HG02938 (cell line): Measurements from ENCODE around the gene C10orf53.
"Not testable (repeated sequence)": the region's sequence is repeated elsewhere in the genome, so short reads cannot be mapped to it uniquely, and the experiment has no call there.

ENCODE experiments used
- ATAC-seq: cut with Tn5 transposase; IDR thresholded peaks from one replicate; pipeline ENCODE4 v1.9.1; 2021; ENCODE audit warnings: mild to moderate bottlenecking, moderate library complexity; ENCODE audit not compliant: unreplicated experiment

Gene C10orf53

GRCh38 chr10:49652421-49653272, 26.8 kb upstream of the C10orf53 start:
- ATAC-seq = no peak

DNA sequence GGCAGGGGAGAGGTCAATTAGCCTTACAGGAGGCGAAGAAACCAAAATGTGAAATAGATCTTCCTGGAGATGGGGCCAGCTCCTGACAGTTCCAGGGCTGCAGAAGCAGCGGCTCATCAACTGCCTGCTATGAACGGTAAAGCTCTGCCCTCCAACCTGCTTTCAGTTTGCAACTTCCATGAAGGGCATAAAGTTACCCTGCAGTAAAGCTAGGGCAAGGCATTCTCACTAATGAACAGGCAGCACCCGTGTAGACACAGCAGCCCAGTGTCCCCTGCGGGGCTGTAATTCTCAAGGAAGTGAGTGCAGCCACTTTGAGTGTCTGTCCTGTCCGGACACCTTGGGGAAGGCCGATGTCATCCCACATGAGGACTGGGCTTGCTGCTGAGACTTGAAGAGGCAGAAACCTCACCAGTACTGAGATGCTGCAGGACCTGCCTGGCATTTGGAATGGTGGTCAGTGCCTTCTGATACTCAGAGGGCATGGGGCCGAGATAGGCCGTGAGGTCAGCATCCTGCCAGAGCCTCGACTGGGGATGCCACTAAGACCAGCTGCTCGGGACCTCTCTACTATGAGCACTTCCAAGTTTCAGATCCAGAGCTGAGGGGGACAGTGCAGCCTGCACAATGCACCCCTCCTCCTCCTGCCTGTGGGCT, 26.1 kb upstream of the C10orf53 start:
- ATAC-seq = no peak

GRCh38 chr10:49654036-49654693, 25.3 kb upstream of the C10orf53 start:
- no peak for ATAC-seq

- ATAC-seq = no peak
Observed at GRCh38 chr10:49655099-49655498, 24.4 kb upstream of the C10orf53 start.

- ATAC-seq = no peak
Observed at GRCh38 chr10:49656845-49657493, 22.5 kb upstream of the C10orf53 start.

DNA sequence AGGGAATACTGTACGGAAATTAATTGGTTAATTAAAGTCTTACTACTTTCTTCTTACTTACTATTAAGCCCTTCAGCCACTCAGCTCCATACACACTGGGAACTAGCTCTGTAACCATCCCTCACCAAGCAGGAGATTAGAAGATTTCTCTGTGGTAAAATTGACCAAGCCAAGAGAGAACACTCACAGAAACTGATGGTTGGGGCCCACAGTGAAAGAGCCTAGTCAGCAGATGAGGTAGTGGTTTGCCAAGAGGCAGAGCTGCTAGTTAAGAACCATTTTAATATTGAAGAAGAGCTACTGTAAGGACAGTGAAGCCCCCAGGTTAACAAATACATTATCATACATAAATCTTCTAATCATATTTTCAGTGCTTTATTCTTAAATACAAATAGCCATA, 21.8 kb upstream of the C10orf53 start:
- no peak for ATAC-seq

GRCh38 chr10:49661140-49661856, 18.2 kb upstream of the C10orf53 start:
- no peak for ATAC-seq

- ATAC-seq = no peak
Observed at GRCh38 chr10:49662169-49662830, 17.2 kb upstream of the C10orf53 start.

GRCh38 chr10:49663596-49663995, 15.9 kb upstream of the C10orf53 start:
- no peak for ATAC-seq

DNA sequence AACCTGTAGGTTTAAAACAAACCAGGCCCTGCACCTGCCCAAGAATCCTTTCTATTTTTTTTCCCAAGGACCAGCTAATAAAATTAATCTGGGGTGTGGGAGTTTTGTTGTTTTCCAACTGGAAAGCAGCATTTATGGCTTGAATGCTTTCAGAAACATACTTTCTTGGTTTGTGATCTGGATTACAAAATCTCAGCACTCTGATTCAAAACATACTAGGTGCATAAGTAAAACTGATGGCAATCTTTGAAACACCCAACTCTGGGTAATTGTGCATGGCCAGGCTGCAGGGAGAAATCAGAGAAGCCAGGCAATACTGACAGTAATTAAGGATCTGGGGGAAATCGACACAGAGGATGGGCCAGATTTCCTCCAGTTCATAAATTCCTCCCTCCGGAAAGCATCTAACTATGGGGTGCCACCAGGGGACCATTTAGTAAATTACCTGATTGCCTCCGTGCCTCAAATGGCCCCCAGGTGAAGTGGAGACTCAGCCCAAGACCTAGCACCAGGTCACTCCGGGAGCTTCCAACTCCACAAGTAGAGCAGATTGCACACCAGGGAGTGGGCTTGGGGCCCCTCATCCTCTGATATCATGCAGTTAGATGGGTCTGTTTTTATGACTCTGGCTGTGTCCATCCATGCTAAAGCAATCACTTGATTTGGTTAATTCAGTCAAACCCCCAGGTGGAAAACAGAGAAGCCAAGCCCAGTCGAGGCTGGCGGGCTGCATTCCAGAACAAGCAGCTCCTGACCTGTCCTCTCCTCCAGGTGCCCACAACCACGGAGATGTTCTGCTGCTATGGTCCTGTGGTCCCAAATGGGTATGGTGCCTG, 15.2 kb upstream of the C10orf53 start:
- ATAC-seq = no peak

DNA sequence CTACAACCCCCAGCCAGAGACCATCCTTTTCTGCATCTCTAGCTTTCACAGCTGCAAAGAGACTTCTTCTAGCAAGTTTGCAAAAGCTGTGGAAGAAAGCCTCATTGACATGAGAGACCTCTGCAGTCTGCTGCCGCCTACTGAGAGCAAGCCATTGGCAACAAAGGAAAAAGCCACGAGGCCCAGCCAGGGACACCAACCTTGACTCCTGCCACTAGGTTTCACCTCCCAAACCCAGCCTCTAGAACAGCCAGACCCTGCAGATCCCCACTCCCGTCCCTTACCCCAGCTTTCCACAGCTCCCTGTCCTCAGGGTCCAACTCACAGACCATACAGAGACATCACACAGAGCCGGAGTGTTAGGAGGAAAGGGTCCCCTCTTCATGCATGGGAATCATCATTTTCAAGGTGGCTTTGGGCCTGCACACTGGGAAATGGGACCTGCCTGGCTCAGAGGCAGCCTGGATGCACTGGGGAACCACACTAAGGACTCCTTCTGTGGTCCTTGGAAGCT, 14.6 kb upstream of the C10orf53 start:
- no peak for ATAC-seq

DNA sequence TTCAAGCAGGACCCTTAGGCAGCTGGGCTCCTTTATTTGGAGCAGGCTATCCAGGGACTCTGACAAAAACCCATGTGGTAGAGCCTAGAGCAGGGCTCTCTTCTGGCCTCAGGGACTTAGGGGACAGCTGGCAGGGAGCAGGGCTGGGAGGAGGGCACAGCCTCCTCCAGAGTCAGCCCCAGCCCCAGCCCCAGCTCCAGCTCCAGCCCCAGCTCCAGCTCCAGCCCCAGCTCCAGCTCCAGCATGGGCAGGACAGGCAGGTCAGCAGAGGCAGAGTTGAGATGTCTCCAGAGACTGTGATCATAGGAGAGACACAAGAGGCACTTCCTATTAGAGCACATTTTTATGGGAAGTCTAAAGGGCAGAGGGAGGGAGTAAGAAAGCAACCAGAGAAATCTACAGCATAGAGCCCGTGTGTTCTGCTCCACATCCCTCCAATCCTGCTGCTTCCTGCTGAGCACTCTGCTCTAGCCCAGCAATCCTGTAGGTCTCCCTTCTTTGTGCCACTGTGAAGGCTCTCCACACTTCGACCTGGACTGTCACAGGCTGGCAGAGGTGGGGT, 13.3 kb upstream of the C10orf53 start:
- ATAC-seq = no peak

GRCh38 chr10:49666685-49667084, 12.8 kb upstream of the C10orf53 start:
- no peak for ATAC-seq

- no peak for ATAC-seq
Observed at GRCh38 chr10:49667991-49668390, 11.5 kb upstream of the C10orf53 start.

DNA sequence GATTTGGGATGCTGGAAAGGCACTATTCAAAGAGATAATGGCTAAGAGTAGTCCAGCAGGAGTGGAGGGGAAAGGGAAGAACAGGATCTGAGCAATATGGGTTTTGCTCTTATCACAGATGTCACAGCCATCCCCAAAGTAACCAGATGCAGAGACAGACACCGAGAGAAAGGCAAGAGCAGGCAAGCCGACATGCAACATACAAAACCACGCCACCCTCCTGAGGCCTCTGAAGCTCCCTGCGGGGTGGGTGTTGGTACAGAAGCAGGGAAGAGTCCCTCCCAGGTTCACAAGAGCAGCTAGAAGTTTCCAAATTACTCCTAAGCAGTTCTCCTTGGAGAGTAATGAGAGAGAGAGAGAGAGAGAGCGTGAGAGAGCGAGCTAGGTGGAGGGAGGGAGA, 10.8 kb upstream of the C10orf53 start:
- no peak for ATAC-seq

DNA sequence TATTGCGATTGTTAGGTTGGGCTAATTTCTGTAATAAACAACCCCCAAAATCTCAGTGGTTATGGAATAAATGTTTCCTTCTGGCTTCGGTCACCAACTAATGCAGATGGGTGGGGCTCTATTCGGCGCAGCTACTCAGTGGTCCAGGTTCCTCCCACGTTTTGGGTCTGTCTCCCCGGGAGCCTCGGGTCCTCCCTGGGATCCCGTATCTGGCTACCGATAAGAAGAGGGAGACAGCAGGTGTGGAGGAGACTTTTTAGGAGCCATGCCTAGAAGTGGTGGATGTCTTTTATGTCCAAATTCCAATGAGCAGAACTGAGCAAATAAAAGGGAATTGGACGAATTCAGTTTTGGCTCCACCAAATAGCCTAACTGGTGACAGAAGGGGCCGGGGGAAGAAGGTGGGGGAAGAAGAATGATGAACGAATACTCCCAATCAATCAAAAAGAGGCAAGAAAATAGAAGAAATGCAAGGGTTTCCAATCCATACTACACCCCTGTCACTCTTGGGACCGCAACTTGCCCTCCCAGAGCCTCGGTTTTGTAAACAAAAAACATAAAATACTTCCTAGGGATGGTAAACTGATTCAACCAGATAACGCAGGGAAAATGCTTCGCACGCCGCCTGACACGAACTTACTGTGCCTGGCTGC, 498 bp upstream of the C10orf53 start:
- no peak for ATAC-seq

GRCh38 chr10:49682449-49682848, 3.0 kb downstream of the C10orf53 start:
- ATAC-seq = not testable (repeated sequence)

GRCh38 chr10:49682879-49683278, 3.4 kb downstream of the C10orf53 start:
- no peak for ATAC-seq
